Cardiac septum (tissue), 1 donor: ENCODE results near the gene RAET1E. TPM values are rescaled to one million over a fixed set of nuclear protein-coding genes. Genes with fewer than 3 reads are reported as not detected.
"Not testable (repeated sequence)": the region's sequence is repeated elsewhere in the genome, so short reads cannot be mapped to it uniquely, and the experiment has no call there.

ENCODE experiments used
- DNase-seq: peaks from one replicate; pipeline ENCODE4 v3.0.0-alpha.2; 2020; ENCODE audit warnings: low spot score
- intact Hi-C: fragments of 100-400 bp; cut with DNase I; formaldehyde crosslinking; loops from one replicate; pipeline ENCODE4 v1.14.0; 2022
- total RNA-seq: library from RNA; stranded (reverse); fragmentation: NEBNext Ultra II Directional; extraction: Animal tissue kit (Norgen Biotek cat#: 25700); gene quantifications from one replicate; pipeline ENCODE4 v1.2.1, GENCODE V29; 2021
- donor health status: DM: no; HTN: no; CAD: no.

The RAET1E gene
- total RNA-seq, 1 donor from 2014 or later = not detected

GRCh38 chr6:149915970-149916865 lies 18.3 kb upstream of the RAET1E start:
- intact Hi-C loops = no loop called here
- DNase-seq = peak; percentile 58

- intact Hi-C loops = no loop called here
- DNase-seq = peak; percentile 43
These were observed 15.8 kb upstream of the RAET1E start for GRCh38 chr6:149913540-149914240.

GRCh38 chr6:149913085-149913484 lies 15.2 kb upstream of the RAET1E start:
- intact Hi-C loops = no loop called here
- DNase-seq = peak; percentile 29

GRCh38 chr6:149912680-149913079 lies 14.8 kb upstream of the RAET1E start:
- DNase-seq = peak; percentile 36
- intact Hi-C loops = not testable (repeated sequence)

- intact Hi-C loops = no loop called here
- DNase-seq = peak; percentile 46
These were observed 12.8 kb upstream of the RAET1E start for GRCh38 chr6:149910721-149911151.

- intact Hi-C loops = no loop called here
- DNase-seq = peak; percentile 46
These were observed 12.0 kb upstream of the RAET1E start for GRCh38 chr6:149909701-149910470.

- DNase-seq = peak; percentile 24
- intact Hi-C loops = not testable (repeated sequence)
These were observed 10.6 kb upstream of the RAET1E start for GRCh38 chr6:149908480-149908879.

- intact Hi-C loops = no loop called here
- peak; percentile 39 for DNase-seq
These were observed 9.4 kb upstream of the RAET1E start for GRCh38 chr6:149907317-149907716.

- intact Hi-C loops = no loop called here
- no peak for DNase-seq
These were observed 8.5 kb upstream of the RAET1E start for GRCh38 chr6:149906405-149906804.

GRCh38 chr6:149905911-149906371 lies 8.0 kb upstream of the RAET1E start:
- DNase-seq = peak; percentile 68
- intact Hi-C loops = no loop called here

GRCh38 chr6:149905371-149905910 lies 7.5 kb upstream of the RAET1E start:
- intact Hi-C loops = no loop called here
- DNase-seq = peak; percentile 59

- peak; percentile 63 for DNase-seq
- intact Hi-C loops = no loop called here
These were observed 6.9 kb upstream of the RAET1E start for GRCh38 chr6:149904661-149905370.

GRCh38 chr6:149903938-149904611 lies 6.2 kb upstream of the RAET1E start:
- DNase-seq = peak; percentile 50
- intact Hi-C loops = no loop called here

- intact Hi-C loops = no loop called here
- DNase-seq = peak; percentile 71
These were observed 3.7 kb upstream of the RAET1E start for GRCh38 chr6:149901444-149902140.

- intact Hi-C loops = no loop called here
- peak; percentile 68 for DNase-seq
These were observed 2.9 kb upstream of the RAET1E start for GRCh38 chr6:149900620-149901443.

- intact Hi-C loops = no loop called here
- DNase-seq = peak; percentile 27
These were observed 2.2 kb upstream of the RAET1E start for GRCh38 chr6:149899926-149900619.
